Neutrophil (primary cell): ENCODE data around the gene ARMC12.

Source experiments
- H3K27ac ChIP-seq: fragments of 200-600 bp; sonication (generic); 2 replicates; pipeline ENCODE4 v1.5.1; 2016; ENCODE audit warnings: mild to moderate bottlenecking, moderate library complexity
- H3K27me3 ChIP-seq: fragments of 200-600 bp; sonication (generic); 2 replicates; pipeline ENCODE4 v1.6.0; 2016; ENCODE audit warnings: mild to moderate bottlenecking
- H3K36me3 ChIP-seq: fragments of 200-600 bp; sonication (generic); 2 replicates; pipeline ENCODE4 v1.5.1; 2017
- H3K4me1 ChIP-seq, 2 experiments: fragments of 200-600 bp in 1 of 2; sonication (generic) in 1 of 2; 1 replicate in 1 of 2; 2 replicates in 1 of 2; pipeline versions ENCODE4 v1.5.1 to v1.6.1; 2013 to 2016; ENCODE audit warnings: low read depth in 1 of 2, low read length in 1 of 2, mild to moderate bottlenecking in 1 of 2, moderate library complexity in 1 of 2; ENCODE audit not compliant: control insufficient read depth in 1 of 2, insufficient read depth in 1 of 2
- H3K4me3 ChIP-seq, 2 experiments: fragments of 200-600 bp in 1 of 2; sonication (generic) in 1 of 2; 1 replicate in 1 of 2; 2 replicates in 1 of 2; pipeline ENCODE4 v1.5.1; 2013 to 2016; ENCODE audit warnings: low read depth in 1 of 2, low read length in 1 of 2, mild to moderate bottlenecking in 1 of 2, moderate library complexity in 1 of 2
- H3K9me3 ChIP-seq: fragments of 200-600 bp; sonication (generic); 2 replicates; pipeline ENCODE4 v1.5.1; 2016
- CTCF ChIP-seq: fragments of 200-600 bp; sonication (generic); IDR thresholded peaks from 2 replicates; pipeline ENCODE4 v1.5.1; 2016; ENCODE audit warnings: antibody characterized with exemption

ARMC12 gene

GRCh38 chr6:35739645-35740524, 3.1 kb downstream of the ARMC12 start:
- no peaks in the 10 kb centered on the region for H3K9me3 ChIP-seq
- peaks cover 23 to 25% of the 10 kb centered on the region in 2 experiments for H3K4me1 ChIP-seq
- H3K27ac ChIP-seq: no peak overlapping the region
- H3K4me3 ChIP-seq: no peak overlapping the region
- no peak for TF ChIP-seq CTCF
- no peaks in the 10 kb centered on the region for H3K27me3 ChIP-seq
- no peaks in the 10 kb centered on the region for H3K36me3 ChIP-seq

GRCh38 chr6:35742842-35743241, 6.0 kb downstream of the ARMC12 start:
- H3K27me3 ChIP-seq: no peaks in the 10 kb centered on the region
- peaks cover 8 to 11% of the 10 kb centered on the region in 2 experiments for H3K4me1 ChIP-seq
- no peak overlapping the region for H3K4me3 ChIP-seq
- no peak overlapping the region for H3K27ac ChIP-seq
- no peaks in the 10 kb centered on the region for H3K36me3 ChIP-seq
- H3K9me3 ChIP-seq: no peaks in the 10 kb centered on the region
- no peak for TF ChIP-seq CTCF

GRCh38 chr6:35745509-35745908, 8.7 kb downstream of the ARMC12 start:
- Histone ChIP-seq H3K4me3 (no peak overlapping the region), H3K9me3 (no peaks in the 10 kb centered on the region), H3K36me3 (no peaks in the 10 kb centered on the region), H3K27ac (peak overlapping the region; percentile 47), H3K4me1 (peaks cover 7 to 9% of the 10 kb centered on the region in 2 experiments), H3K27me3 (no peaks in the 10 kb centered on the region)
- TF ChIP-seq CTCF: no peak

- no peaks in the 10 kb centered on the region for H3K27me3 ChIP-seq
- no peak for TF ChIP-seq CTCF
- no peak overlapping the region for H3K4me3 ChIP-seq
These were observed 9.7 kb downstream of the ARMC12 start for GRCh38 chr6:35746516-35746915.

GRCh38 chr6:35747877-35748276, 11.0 kb downstream of the ARMC12 start:
- Histone ChIP-seq H3K4me3 (no peak overlapping the region), H3K27ac (no peak overlapping the region), H3K4me1 (peaks cover 7 to 9% of the 10 kb centered on the region in 2 experiments), H3K27me3 (no peaks in the 10 kb centered on the region), H3K36me3 (no peaks in the 10 kb centered on the region), H3K9me3 (no peaks in the 10 kb centered on the region)
- TF ChIP-seq CTCF: no peak

More at GRCh38 chr6:35746516-35746915, 9.7 kb downstream of the ARMC12 start:
- Histone ChIP-seq H3K36me3 (no peaks in the 10 kb centered on the region), H3K9me3 (no peaks in the 10 kb centered on the region), H3K27ac (no peak overlapping the region), H3K4me1 (peaks cover 7 to 9% of the 10 kb centered on the region in 2 experiments)
